Mesodermal cell (in vitro differentiated cells): Measurements from ENCODE around the gene GMPS.
"Not testable (repeated sequence)": the region's sequence is repeated elsewhere in the genome, so short reads cannot be mapped to it uniquely, and the experiment has no call there.

Experiments
- H3K27ac ChIP-seq: 2 replicates; pipeline ENCODE4 v1.7.0; 2013; ENCODE audit warnings: mild to moderate bottlenecking, low read depth, low read length, moderate library complexity; ENCODE audit not compliant: severe bottlenecking
- H3K36me3 ChIP-seq: 2 replicates; pipeline ENCODE4 v1.7.1; 2013; ENCODE audit warnings: mild to moderate bottlenecking, low read length, moderate library complexity; ENCODE audit not compliant: control insufficient read depth, insufficient read depth
- H3K4me1 ChIP-seq: one replicate; pipeline ENCODE4 v1.7.1; 2013; ENCODE audit warnings: mild to moderate bottlenecking, low read length; ENCODE audit not compliant: insufficient read depth, control insufficient read depth, poor library complexity, severe bottlenecking
- H3K4me3 ChIP-seq: 2 replicates; pipeline ENCODE4 v1.7.0; 2013; ENCODE audit warnings: low read length, control low read depth, mild to moderate bottlenecking; ENCODE audit not compliant: insufficient read depth, poor library complexity, severe bottlenecking; ENCODE audit errors: extremely low read depth
- H3K9me3 ChIP-seq: 2 replicates; pipeline ENCODE4 v1.7.1; 2013; ENCODE audit warnings: mild to moderate bottlenecking, low read length, moderate library complexity; ENCODE audit not compliant: control insufficient read depth
- WGBS, 2 experiments: methylation state at CpG; one replicate each; pipeline ENCODE4 v1.1.5; 2013; ENCODE audit warnings: missing lambda C conversion rate in 2 of 2; ENCODE audit not compliant: insufficient coverage in 2 of 2; 5-methylcytosine and 5-hydroxymethylcytosine counted together

Gene GMPS

DNA sequence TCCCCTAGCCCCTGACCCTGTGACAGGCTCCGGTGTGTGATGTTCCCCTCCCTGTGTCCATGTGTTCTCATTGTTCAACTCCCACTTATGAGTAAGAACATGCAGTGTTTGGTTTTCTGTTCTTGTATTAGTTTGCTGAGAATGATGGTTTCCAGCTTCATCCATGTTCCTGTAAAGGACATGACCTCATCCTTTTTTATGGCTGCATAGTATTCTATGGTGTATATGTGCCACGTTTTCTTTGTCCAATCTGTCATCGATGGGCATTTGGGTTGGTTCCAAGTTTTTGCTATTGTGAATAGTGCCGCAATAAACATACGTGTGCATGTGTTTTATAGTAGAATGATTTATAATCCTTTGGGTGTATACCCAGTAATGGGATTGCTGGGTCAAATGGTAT is 90.6 kb downstream of the GMPS start:
- 96 to 100% methylated on average over 2 to 3 of the region's 5 CpGs for WGBS, 2 experiments
- not testable (repeated sequence) for H3K4me1 ChIP-seq, H3K27ac ChIP-seq, H3K36me3 ChIP-seq, H3K4me3 ChIP-seq, H3K9me3 ChIP-seq

DNA sequence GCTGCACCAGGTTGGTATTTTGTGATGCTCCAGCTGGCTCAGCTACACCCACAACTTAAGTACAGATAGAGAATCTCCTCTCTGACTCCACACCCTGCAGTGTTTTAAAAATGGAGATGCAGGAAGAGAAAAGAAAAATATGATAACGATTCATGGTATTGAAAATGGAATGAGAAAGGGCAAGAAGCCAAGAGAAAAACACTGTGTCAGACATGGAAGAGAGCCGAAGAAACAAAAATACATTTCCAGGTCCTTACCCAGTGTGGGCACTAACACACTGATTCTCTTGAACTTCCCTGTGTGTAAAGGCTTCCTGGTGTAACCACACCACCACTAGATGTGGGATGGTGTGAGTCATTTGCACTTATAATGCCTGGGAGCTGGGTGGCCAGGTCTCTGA is 93.1 kb downstream of the GMPS start:
- Histone ChIP-seq H3K9me3 (no peaks in the 10 kb centered on the region), H3K36me3 (no peaks in the 10 kb centered on the region), H3K4me3 (no peak overlapping the region), H3K4me1 (no peaks in the 10 kb centered on the region), H3K27ac (no peak overlapping the region)
- 100% methylated on average over 1 of the region's 2 CpGs for whole genome bisulfite sequencing, 2 experiments

DNA sequence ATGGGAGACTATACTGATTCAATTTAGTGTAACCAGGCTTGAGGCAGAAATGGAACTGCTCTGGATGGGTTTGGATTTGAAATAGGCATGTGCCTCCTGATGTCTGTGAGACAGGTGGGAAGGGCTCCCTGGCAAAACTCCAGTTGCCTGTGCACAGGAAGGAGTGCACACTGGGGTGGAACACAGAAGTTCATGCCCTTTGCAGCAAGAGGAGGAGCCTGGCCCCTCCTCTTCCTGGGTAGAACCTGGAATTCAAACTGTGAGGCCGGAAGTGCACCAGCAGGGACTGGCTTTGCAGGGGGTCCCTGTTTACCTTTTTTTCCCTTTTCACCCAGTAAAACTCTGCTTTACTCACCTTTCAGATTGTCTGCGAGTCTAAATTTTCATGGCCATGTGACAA is 99.9 kb downstream of the GMPS start:
- Histone ChIP-seq H3K4me1 (no peaks in the 10 kb centered on the region), H3K4me3 (no peak overlapping the region), H3K36me3 (no peaks in the 10 kb centered on the region), H3K9me3 (no peaks in the 10 kb centered on the region), H3K27ac (no peak overlapping the region)
- WGBS, 2 experiments: 89 to 100% methylated on average over 1 to 2 of the region's 2 CpGs

DNA sequence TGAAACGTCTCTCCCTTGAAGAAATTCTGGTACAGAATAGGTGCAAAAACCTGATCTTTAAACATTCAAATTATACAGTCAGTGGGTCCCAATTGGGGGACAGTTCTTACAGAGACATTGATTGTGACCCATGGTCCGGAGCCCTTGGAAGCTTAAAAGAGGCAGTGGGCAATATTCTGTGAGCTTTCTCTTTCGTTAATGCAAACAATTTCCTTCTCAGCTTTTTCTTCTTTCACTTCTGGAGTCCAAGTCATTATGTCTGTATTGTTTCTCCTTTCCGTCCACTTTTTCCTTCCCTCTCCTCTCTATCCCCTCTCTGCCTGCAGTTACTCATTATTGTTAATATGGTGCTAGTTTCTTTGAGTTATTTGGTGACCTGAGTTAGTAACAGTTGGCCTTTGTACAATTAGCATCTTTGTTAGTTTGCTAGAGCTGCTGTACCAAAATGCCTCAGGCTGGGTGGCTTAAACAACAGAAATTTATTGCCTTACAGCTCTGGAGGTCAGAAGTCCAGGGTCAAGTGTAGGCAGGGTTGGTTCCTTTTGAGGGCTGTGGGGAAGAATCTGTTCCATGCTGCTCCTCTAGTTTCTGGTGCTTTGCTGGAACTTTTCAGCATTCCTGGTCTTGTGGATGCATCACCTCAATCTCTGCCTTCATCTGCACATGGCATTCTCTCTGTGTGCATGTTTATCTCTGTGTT is 102.6 kb downstream of the GMPS start:
- Histone ChIP-seq H3K4me1 (no peaks in the 10 kb centered on the region), H3K9me3 (no peaks in the 10 kb centered on the region), H3K36me3 (no peaks in the 10 kb centered on the region), H3K4me3 (no peak overlapping the region), H3K27ac (no peak overlapping the region)
- WGBS, 2 experiments: 83 to 92% methylated on average over 2 of the region's 4 CpGs

DNA sequence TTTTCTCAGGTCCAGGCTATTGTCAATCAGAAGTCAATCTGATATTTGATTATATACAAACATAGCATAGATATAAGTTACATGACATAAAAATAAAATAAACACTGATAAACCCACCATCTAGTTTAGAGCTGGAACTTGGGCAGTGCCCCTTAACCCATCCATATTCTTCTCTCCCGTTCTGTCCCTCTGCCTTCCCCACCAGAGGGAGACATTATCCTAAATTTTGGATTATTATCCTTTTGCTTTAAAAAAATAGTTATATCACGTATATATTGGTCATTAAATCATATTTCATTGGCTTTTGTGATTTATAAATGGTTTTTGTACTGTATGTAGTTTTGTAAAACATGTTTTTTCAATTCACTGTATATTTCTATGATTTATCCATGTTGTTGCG is 107.9 kb downstream of the GMPS start:
- Histone ChIP-seq H3K27ac (no peak overlapping the region), H3K4me3 (no peak overlapping the region), H3K36me3 (no peaks in the 10 kb centered on the region), H3K4me1 (no peaks in the 10 kb centered on the region), H3K9me3 (no peaks in the 10 kb centered on the region)
- no CpG with 5 or more reads among the region's 3 CpGs for WGBS, 2 experiments

DNA sequence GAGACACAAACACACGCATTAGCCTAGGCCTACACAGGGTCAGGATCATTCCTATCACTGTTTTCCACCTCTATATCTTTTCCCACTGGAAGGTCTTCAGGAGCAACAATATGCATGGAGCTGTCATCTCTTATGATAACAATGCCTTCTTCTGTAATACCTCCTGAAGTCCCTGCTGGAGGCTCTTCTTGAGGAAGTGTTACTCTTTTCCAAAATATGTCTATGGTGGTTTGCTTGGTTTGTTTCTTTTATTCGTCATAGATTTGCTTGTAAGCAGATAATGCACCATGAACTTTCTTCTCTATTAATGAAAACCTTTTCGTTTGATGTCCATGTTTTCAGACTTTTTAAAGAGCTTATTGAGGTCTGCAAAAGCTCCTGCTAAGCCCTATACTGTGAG is 109.3 kb downstream of the GMPS start:
- WGBS, 2 experiments: 57 to 91% methylated on average over 1 of the region's 3 CpGs
- H3K9me3 ChIP-seq: no peaks in the 10 kb centered on the region
- no peaks in the 10 kb centered on the region for H3K4me1 ChIP-seq
- H3K36me3 ChIP-seq: no peaks in the 10 kb centered on the region
- no peak overlapping the region for H3K27ac ChIP-seq
- no peak overlapping the region for H3K4me3 ChIP-seq

DNA sequence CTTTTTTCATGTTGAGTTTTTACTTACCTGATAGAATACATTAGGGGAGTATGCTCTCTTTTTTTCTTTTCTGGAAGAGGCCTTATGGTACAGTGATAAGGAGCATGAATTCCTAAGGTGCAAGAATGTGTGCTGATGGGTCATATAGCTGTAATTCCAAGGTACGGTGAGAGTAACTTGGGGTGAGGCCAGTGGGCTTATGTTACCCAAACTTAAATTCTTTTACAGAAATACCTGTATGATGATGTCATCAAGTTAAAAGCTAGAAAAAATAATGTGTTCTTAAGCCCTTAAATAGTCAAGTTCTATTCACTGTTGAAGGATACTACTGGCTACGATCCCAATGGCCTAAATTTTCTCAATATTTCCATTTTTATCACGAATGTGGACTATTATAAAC is 111.2 kb downstream of the GMPS start:
- Histone ChIP-seq H3K36me3 (no peaks in the 10 kb centered on the region), H3K4me1 (no peaks in the 10 kb centered on the region), H3K9me3 (no peaks in the 10 kb centered on the region), H3K4me3 (no peak overlapping the region), H3K27ac (no peak overlapping the region)
- 100% methylated on average over 1 of the region's 3 CpGs; no CpG with 5 or more reads in 1 of the 2 experiments for WGBS, 2 experiments

DNA sequence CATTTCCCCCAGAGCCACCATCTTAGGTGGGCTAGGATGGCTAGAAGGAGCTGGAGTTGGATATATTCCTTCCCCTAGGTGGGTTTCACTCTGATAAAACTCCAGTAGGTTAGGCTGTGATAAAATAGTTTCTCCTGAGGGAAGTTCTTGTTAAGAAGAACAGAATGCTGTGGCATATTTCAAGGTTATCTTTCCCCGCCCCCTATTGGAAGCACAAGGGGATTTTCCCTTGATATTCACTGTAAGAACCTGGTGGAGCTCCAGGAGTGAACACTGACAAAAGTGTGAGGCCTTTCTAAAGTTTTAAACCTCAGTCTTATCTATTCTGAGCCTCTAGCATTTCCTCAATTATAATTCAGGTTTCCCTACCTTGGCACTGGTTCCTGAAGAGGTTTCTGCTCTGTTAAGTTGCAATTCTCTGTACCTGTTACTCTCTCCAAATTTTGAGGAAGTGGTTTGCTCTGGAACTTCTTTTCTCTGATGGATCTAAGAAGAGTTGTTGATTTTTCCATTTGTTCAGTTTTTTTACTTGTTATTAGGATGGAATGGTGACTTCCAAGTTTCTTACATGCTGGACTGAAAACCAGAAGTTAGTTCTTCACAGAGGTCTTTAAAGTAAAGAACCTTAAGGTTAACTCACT is 113.5 kb downstream of the GMPS start:
- H3K4me1 ChIP-seq: no peaks in the 10 kb centered on the region
- H3K36me3 ChIP-seq: no peaks in the 10 kb centered on the region
- no peaks in the 10 kb centered on the region for H3K9me3 ChIP-seq
- H3K4me3 ChIP-seq: no peak overlapping the region
- WGBS, 2 experiments: 83 to 100% methylated on average over 1 of the region's 1 CpG
- H3K27ac ChIP-seq: no peak overlapping the region

DNA sequence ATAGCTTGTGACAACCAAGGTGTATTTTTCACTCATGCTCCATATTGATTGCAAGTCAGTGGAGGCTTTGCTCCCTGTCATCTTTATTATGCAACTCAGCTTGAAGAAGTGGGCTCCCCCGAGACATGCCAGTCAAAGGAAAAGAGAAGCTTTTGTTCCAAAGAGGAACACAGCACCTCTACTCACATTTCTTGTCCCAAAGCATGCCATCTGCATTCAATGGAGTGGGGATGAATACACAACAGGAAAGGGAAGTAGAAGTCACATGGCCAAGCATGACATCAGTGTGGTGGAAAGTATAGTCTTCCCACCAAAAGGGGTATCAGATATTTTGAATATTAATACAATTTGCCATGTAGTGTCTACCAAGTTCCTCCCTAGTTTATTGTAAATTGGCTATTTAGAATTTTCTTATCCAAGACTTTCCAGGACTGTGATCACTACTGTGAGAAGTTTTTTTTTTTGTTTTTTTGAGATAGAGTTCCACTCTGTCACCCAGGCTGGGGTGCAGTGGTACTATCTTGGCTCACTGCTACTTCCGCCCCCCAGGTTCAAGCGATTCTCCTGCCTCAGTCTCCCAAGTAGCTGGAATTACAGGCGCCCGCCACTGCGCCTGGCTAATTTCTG is 114.5 kb downstream of the GMPS start:
- WGBS, 2 experiments: 93 to 96% methylated on average over 3 to 4 of the region's 6 CpGs
- no peaks in the 10 kb centered on the region for H3K36me3 ChIP-seq
- H3K9me3 ChIP-seq: no peaks in the 10 kb centered on the region
- no peak overlapping the region for H3K27ac ChIP-seq
- H3K4me3 ChIP-seq: no peak overlapping the region
- no peaks in the 10 kb centered on the region for H3K4me1 ChIP-seq

DNA sequence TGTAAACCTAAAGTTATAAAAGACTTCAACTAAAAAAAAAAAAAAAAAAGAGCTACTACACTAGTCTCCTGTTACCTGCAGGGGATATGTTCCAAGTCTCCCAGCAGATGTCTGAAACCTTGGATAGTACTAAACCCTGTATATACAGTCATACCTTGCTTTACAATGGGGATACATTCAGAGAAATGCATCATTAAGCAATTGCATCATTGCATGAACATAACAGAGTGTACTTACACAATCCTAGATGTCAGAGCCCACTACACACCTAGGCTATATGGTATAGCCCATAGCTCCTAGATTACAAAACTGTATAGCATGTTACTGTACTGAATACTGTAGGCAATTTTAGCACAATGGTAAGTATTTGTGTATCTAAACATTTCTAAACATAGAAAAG is 119.1 kb downstream of the GMPS start:
- Histone ChIP-seq H3K4me3 (no peak overlapping the region), H3K36me3 (no peaks in the 10 kb centered on the region), H3K9me3 (no peaks in the 10 kb centered on the region), H3K27ac (no peak overlapping the region), H3K4me1 (no peaks in the 10 kb centered on the region)

DNA sequence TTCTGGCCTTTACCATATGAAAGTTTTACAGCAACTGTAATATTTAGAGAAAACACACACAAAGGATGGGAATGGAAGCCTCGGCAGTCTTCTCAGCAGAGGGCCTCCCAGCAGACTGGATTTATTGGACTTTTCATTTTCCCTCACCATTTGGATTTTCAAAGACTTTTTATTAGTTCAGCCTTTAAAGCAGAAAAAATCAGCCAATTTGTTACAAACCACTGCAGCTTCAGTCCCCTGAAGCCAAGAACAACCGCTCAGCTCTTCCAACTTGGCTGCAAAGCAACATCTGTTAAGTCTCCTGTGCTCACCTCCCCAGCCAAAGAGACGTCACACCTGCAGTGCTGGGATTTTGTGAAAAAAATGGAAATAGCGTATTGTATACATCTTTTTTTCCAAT is 120.8 kb downstream of the GMPS start:
- no peaks in the 10 kb centered on the region for H3K9me3 ChIP-seq
- no peaks in the 10 kb centered on the region for H3K36me3 ChIP-seq
- 86 to 95% methylated on average over 1 to 2 of the region's 4 CpGs for WGBS, 2 experiments
- no peak overlapping the region for H3K4me3 ChIP-seq
- H3K4me1 ChIP-seq: no peaks in the 10 kb centered on the region
- peak overlapping the region; percentile 18 for H3K27ac ChIP-seq
